ENCODE data around the gene SBSN. TPM values are rescaled to one million over a fixed set of nuclear protein-coding genes. Genes with fewer than 3 reads are reported as not detected.
A peak's percentile ranks its signal among the peaks of the same experiment; 100 is the strongest.

The SBSN gene
- total and polyA plus RNA-seq, 9 of the 15 experiments (the other 6 are each of a cell fraction or from before 2014, with no cell fraction given): 0.05 TPM; not detected in 8

DNA sequence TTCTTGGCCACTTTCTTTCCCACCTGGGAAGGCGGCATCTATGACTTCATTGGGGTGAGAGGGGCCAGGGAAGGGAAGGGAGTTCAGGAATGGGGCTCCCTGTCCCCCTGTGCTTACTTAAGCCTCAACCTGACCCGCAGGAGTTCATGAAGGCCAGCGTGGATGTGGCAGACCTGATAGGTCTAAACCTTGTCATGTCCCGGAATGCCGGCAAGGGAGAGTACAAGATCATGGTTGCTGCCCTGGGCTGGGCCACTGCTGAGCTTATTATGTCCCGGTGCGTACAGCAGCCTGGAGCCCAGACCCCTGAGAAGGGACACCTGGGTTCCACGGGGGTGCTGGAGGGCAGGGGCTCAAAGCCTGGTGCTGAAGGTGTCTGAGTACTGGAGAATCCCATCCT, 18.4 kb upstream of the SBSN start:
- peak; percentile 26 for FAIRE-seq
- BruUV-seq (replicated peaks): TSS peak; percentile 65
- H3K4me2 ChIP-seq (ENCODE audit: insufficient read depth, low read length): peak overlapping the region; percentile 100
- CTCF ChIA-PET (ENCODE audit: low intra/inter-chr PET ratio): no interaction called here
- ATAC-seq: no peak
- no peaks in the 10 kb centered on the region for H3K9me3 ChIP-seq (replicated peaks; ENCODE audit: control insufficient read depth, insufficient read depth, low read depth, low read length)
- peak overlapping the region; percentile 90; the same call in 2 of the 3 replicates for H3K27ac ChIP-seq (ENCODE audit: extremely low read depth, low read depth, low read length)
- peak overlapping the region; percentile 93 for H3K9ac ChIP-seq (ENCODE audit: insufficient read depth in 1 of 2, low read depth in 2 of 2, low read length in 2 of 2)
- H2AFZ ChIP-seq (ENCODE audit: low read depth, low read length): no peak overlapping the region
- peaks cover 13% of the 10 kb centered on the region for H3K9me1 ChIP-seq (ENCODE audit: control insufficient read depth, insufficient read depth, low read length)
- H3K4me1 ChIP-seq (replicated peaks in 1 of 2; ENCODE audit: control insufficient read depth in 2 of 2, insufficient read depth in 2 of 2, low read length in 2 of 2): peaks cover 16 to 44% of the 10 kb centered on the region in 2 experiments; a peak in 4 of 5 replicates
- peaks cover 36% of the 10 kb centered on the region for H3K79me2 ChIP-seq (ENCODE audit: control insufficient read depth, insufficient read depth, low read length)
- peaks cover 56% of the 10 kb centered on the region; the same call in 2 of the 3 replicates for H3K36me3 ChIP-seq (ENCODE audit: control insufficient read depth, insufficient read depth, low read length)
- POLR2A ChIA-PET: no interaction called here
- 59% methylated on average over 8 of the region's 8 CpGs for WGBS (ENCODE audit: insufficient coverage, low coverage, missing lambda C conversion rate)
- TF ChIP-seq RBFOX2 (IDR thresholded peaks at IDR 0.05; ENCODE audit: low read depth, low read length) (0 out of 2 replicates have a peak, but pooled peaks have one; percentile 29), PHF8 (IDR thresholded peaks at IDR 0.05; ENCODE audit: borderline replicate concordance, low read length) (no peak), ZKSCAN1 (IDR thresholded peaks at IDR 0.05; ENCODE audit: low read depth, low read length) (no peak), FOXM1 (IDR thresholded peaks at IDR 0.05; ENCODE audit: low read depth) (no peak), FOXM1 (CRISPR knock-in tag; IDR thresholded peaks at IDR 0.05; ENCODE audit: low read depth) (no peak)
- DNase-seq (ENCODE audit: extremely low read depth in 1 of 4, low spot score in 3 of 4): no peak
- intact Hi-C loops (cut with micrococcal nuclease): no loop called here
- H3K27me3 ChIP-seq (ENCODE audit: control insufficient read depth in 2 of 2, insufficient read depth in 2 of 2, low read length in 2 of 2): no peaks in the 10 kb centered on the region
- peak overlapping the region; percentile 96 for H3K4me3 ChIP-seq
- H4K20me1 ChIP-seq (replicated peaks; ENCODE audit: control insufficient read depth, insufficient read depth, low read length): peaks cover 9% of the 10 kb centered on the region
- in situ Hi-C loops (cut with MboI): no loop called here

DNA sequence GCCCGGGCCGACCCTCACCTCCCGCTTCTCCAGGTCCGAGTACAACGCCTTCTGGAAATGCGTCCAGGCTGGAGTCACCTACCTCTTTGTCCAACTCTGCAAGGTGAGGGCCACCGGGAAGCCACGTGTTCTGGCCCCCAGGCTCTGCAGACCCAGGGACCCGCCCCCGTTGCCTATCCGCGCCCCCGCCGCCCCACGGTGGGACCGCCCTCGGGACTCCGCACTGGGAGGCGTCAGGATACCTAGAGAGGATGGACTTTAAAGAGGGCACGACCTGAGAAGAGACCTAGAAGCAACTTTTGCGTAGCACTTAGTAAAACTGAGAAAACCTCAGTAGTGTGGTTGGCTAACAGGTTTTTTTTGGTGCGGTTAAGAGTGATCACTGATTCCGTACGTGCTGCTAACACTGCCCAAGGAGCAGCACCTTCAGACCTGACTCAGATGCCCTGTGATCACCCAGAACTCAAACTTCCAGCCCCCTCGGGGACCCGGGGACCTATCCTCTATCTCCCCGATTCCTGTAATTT, 17.8 kb upstream of the SBSN start:
- DNase-seq (ENCODE audit: extremely low read depth in 1 of 4, low spot score in 3 of 4) (peak; percentile 71 to 89 (median 84)), FAIRE-seq (peak; percentile 77), ATAC-seq (peak; percentile 67)
- intact Hi-C loops (cut with micrococcal nuclease) (no loop called here), in situ Hi-C loops (cut with MboI) (no loop called here)
- ChIA-PET CTCF (ENCODE audit: low intra/inter-chr PET ratio) (interaction anchor here (0.6 to 1.5 kb wide), 2 partner anchors 97 to 171 kb away, joined by 3 to 4 read pairs; no protein-coding TSS in a partner anchor), POLR2A (no interaction called here)
- peaks cover 16 to 40% of the 10 kb centered on the region in 2 experiments; a peak in 4 of 5 replicates for H3K4me1 ChIP-seq (replicated peaks in 1 of 2; ENCODE audit: control insufficient read depth in 2 of 2, insufficient read depth in 2 of 2, low read length in 2 of 2)
- peak overlapping the region; percentile 97 for H2AFZ ChIP-seq (ENCODE audit: low read depth, low read length)
- no TSS peak for BruUV-seq (replicated peaks)
- peaks cover 56% of the 10 kb centered on the region; the same call in 2 of the 3 replicates for H3K36me3 ChIP-seq (ENCODE audit: control insufficient read depth, insufficient read depth, low read length)
- H3K4me3 ChIP-seq: peak overlapping the region; percentile 96
- H4K20me1 ChIP-seq (replicated peaks; ENCODE audit: control insufficient read depth, insufficient read depth, low read length): peaks cover 9% of the 10 kb centered on the region
- H3K9me1 ChIP-seq (ENCODE audit: control insufficient read depth, insufficient read depth, low read length): peaks cover 13% of the 10 kb centered on the region
- H3K27me3 ChIP-seq (ENCODE audit: control insufficient read depth in 2 of 2, insufficient read depth in 2 of 2, low read length in 2 of 2): no peaks in the 10 kb centered on the region
- H3K79me2 ChIP-seq (ENCODE audit: control insufficient read depth, insufficient read depth, low read length): peaks cover 36% of the 10 kb centered on the region
- H3K9me3 ChIP-seq (replicated peaks; ENCODE audit: control insufficient read depth, insufficient read depth, low read depth, low read length): no peaks in the 10 kb centered on the region
- H3K4me2 ChIP-seq (ENCODE audit: insufficient read depth, low read length): peak overlapping the region; percentile 100
- under 1% methylated on average over 20 of the region's 27 CpGs for WGBS (ENCODE audit: insufficient coverage, low coverage, missing lambda C conversion rate)
- H3K9ac ChIP-seq (ENCODE audit: insufficient read depth in 1 of 2, low read depth in 2 of 2, low read length in 2 of 2): peak overlapping the region; percentile 93
- peak overlapping the region; percentile 90 for H3K27ac ChIP-seq (ENCODE audit: extremely low read depth, low read depth, low read length)
- 0 out of 4 replicates have a peak, but pooled peaks of 1 of the 2 experiments have one; percentile 43 for TF ChIP-seq SIN3A (IDR thresholded peaks at IDR 0.05; ENCODE audit: borderline replicate concordance in 2 of 2, control insufficient read depth in 1 of 2, low read depth in 2 of 2, low read length in 2 of 2)
- TF ChIP-seq, protein P1, sequence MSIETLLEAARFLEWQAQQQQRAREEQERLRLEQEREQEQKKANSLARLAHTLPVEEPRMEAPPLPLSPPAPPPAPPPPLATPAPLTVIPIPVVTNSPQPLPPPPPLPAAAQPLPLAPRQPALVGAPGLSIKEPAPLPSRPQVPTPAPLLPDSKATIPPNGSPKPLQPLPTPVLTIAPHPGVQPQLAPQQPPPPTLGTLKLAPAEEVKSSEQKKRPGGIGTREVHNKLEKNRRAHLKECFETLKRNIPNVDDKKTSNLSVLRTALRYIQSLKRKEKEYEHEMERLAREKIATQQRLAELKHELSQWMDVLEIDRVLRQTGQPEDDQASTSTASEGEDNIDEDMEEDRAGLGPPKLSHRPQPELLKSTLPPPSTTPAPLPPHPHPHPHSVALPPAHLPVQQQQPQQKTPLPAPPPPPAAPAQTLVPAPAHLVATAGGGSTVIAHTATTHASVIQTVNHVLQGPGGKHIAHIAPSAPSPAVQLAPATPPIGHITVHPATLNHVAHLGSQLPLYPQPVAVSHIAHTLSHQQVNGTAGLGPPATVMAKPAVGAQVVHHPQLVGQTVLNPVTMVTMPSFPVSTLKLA (conservative IDR thresholded peaks at IDR 0.05): peak; percentile 85 to 88
- TF ChIP-seq ERF (CRISPR knock-in tag; IDR thresholded peaks at IDR 0.05): no peak
- TF ChIP-seq LARP7 (IDR thresholded peaks at IDR 0.05): no peak
- TF ChIP-seq ZNF41 (CRISPR knock-in tag; conservative IDR thresholded peaks at IDR 0.05): no peak
- TF ChIP-seq CBX1 (IDR thresholded peaks at IDR 0.05; ENCODE audit: low read depth): no peak
- TF ChIP-seq GTF2A2 (tag; IDR thresholded peaks at IDR 0.05): no peak
- no peak for TF ChIP-seq SAP30 (IDR thresholded peaks at IDR 0.05; ENCODE audit: borderline replicate concordance, insufficient read depth, low read depth, low read length, poor library complexity, severe bottlenecking)
- no peak for TF ChIP-seq ZNF23 (CRISPR knock-in tag; IDR thresholded peaks at IDR 0.05)
- no peak for TF ChIP-seq ZKSCAN1 (IDR thresholded peaks at IDR 0.05; ENCODE audit: low read depth, low read length)
- TF ChIP-seq TAF9B (IDR thresholded peaks at IDR 0.05; ENCODE audit: partially characterized antibody): no peak

All from K562 (cell line).